ENCODE data around the gene KRT85. TPM values are rescaled to one million over a fixed set of nuclear protein-coding genes. Genes with fewer than 3 reads are reported as not detected.
"Not testable (repeated sequence)": the region's sequence is repeated elsewhere in the genome, so short reads cannot be mapped to it uniquely, and the experiment has no call there.

KRT85 gene
- polyA plus RNA-seq (ENCODE audit: insufficient read length in 4 of 4) = under 1 TPM in 1 of 4 donors, not detected in 3; 0.12 TPM

DNA sequence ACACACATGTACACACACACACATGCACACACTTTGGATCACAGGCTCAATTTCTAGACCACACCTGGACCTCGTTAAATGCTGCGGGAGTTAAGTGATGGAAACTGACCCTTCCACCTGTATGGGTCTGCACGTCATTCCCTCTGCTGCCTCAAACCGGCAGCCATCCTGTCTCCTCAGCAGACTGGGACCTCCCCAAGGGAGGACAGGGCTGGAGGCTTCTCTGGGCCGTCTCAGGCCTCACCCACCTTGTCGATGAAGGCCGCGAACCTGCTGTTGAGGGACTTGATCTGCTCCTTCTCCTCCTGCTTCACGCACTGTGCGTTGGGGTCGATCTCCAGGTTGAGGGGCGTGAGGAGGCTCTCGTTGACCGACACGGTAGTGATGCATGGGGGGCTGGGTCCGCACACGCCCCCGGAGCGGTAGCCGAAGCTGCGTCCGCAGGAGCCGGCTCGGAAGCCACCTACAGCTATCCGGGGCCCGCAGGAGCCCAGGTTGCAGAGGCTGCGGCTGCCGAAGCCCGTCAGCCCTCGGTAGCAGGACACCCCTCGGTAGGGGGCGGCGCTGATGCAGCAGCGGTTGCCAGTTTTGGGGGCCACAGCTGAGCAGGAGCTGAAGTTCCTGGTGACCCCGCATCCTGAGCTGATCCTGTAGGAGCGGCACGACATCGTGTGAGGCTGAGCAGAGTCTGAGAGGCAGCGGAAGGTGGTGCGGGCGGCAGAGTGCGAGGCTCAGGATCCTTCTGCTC, at the start of gene KRT85:
Gene KRT85 (minus strand): TSS at position 744 of the 748 bp plus-strand sequence. CDS start 76 bp downstream, at position 668.
- DNase-seq (ENCODE audit: low read depth in 4 of 4, low spot score in 3 of 4) = no peak

DNA sequence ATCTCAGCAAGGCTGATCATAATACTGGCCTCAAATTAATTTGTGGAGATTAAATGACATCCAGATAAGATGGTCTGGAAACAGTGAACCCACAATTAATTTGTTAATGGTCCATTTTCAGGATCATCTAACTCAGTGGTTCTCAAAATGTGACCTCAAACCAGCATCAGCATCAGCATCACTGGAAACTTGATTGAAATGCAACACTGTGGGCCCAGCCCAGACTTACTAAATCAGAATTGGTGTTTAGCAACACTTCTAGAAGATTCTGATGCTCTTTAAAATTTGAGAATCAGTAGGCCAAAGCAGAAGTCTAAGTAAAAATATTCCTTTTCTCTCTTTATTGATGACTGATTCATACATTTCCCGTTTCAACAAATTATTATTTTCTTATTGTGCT, 49.5 kb upstream of the KRT85 start:
- DNase-seq (ENCODE audit: low read depth in 4 of 4, low spot score in 3 of 4) = no peak

DNA sequence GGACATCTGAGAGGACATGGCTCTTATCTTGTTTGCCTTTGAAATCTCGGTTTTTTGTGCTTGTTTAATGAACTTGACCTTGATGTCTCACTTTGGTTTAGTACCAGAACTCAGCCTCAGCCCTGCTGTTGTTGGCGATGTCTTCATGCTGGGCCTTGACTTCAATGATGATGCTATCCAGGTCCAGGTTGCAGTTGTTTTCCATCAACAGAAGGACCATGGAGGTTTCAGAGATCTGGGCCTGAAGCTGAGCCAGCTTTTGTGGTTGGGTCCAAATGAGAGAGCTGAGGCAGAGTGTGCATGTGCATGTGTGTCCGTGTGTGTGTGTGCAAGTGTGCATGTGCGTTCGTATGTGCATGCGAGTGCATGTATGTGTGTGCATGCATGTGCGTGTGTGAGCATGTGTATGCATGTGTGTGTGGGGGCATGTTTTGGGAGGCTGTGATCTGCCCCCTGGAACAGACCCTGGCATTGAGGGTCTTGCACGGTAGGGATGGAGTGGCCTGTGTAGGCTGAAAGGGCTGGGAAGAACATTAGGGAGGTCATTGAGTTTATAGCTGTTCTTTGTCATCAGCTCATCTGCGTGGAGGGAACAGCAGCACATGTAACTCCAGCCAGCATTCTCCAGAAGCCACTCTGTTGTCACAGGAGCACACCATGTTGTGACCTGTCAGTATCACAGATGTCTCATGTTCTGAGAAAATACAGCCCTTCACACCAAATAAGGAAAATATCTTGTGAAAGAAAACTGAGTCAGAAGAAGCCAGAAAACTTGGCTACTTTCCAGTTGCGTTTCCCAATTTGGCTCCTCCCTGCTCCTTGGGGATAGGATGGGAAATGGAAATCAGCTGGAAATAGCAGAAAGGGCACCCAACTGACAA, 48.8 kb upstream of the KRT85 start:
- DNase-seq (ENCODE audit: low read depth in 4 of 4, low spot score in 3 of 4) = peak; percentile 36 to 48 (median 46)

DNA sequence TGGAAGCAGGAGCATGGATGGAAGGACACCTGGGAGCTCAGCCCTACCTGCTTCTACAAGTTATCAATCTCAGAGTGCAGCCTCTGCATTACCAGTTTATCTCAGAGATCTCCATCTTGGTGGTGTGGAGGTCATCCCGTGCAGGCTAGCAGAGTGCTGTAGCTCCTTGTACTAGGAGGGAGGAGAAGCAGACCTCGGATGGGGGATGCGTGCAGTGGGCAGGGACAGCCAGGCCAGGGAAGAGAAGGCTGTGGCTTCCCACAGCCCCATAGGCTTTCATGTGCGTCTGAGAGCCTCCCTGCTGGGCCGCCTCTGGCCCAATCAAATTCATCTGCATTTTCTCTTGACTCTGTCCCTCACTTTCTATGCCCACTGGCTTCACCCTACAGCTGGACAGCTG, 47.7 kb upstream of the KRT85 start:
- DNase-seq (ENCODE audit: low read depth in 4 of 4, low spot score in 3 of 4) = no peak

DNA sequence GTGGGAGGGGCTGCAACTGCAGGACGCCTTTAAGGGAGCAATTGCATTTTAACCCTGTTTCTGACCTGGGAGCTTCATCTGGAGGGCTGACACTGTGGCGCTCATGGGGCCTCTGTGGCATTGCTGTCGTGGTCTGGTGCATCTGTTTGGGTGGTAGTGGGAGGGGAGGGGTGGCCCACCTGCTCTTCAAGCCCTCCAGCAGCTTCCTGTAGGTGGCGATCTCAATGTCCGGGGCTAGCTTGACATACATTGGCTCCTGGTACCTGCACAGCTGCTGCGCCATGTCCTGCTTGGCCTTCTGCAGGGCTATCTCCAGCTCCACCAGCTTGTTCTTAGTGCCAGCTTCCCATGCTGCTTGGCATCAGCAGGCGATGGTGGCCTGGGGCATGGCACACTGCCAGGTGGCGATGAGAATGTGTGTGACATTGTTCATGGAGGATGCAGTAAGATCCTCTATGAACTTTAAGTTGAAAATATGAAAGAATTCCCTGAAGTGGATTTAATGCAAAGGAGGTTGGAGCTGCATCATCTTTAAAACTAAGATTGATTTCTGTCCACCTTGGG, 46.6 kb upstream of the KRT85 start:
- no peak for DNase-seq (ENCODE audit: low read depth in 4 of 4, low spot score in 3 of 4)

DNA sequence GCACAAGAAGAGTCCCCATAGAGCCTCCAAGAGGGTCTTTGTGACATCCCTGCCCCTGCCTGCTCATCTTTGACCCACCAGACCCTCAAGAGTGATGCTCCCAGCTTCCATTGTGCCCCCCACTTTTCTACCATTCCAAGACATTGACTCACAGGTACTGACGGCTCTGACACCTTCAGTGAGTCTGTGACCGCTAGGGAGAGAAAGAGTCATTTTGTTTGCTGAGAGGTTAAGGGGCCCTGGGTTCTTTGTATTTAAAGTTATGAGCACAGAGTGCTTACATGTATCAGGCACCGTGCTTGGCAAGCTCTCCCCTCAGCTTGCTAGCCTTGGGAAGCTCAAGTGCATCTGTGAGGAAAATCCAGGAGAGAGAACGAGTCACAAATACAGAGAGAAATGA, 45.9 kb upstream of the KRT85 start:
- DNase-seq (ENCODE audit: low read depth in 4 of 4, low spot score in 3 of 4) = no peak

DNA sequence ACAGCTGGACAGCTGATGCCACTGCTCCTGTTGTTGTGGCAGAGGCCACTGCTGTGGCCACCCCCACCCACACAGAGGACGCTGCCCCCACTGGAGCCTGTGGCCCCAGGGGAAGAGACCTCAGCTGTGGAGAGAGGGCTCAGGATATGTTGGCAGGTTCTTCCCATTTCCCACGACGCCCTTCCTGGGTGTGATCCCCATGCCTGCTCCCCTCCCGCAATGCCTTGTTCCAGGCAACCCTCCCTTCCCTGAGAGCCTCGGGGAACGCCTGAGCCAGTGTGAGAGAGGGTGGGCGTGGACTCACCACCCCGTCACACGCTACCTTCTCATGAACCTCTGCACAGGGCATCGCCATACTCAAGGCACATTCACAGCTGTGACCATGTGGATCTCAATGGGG, 44.5 kb upstream of the KRT85 start:
- no peak for DNase-seq (ENCODE audit: low read depth in 4 of 4, low spot score in 3 of 4)

DNA sequence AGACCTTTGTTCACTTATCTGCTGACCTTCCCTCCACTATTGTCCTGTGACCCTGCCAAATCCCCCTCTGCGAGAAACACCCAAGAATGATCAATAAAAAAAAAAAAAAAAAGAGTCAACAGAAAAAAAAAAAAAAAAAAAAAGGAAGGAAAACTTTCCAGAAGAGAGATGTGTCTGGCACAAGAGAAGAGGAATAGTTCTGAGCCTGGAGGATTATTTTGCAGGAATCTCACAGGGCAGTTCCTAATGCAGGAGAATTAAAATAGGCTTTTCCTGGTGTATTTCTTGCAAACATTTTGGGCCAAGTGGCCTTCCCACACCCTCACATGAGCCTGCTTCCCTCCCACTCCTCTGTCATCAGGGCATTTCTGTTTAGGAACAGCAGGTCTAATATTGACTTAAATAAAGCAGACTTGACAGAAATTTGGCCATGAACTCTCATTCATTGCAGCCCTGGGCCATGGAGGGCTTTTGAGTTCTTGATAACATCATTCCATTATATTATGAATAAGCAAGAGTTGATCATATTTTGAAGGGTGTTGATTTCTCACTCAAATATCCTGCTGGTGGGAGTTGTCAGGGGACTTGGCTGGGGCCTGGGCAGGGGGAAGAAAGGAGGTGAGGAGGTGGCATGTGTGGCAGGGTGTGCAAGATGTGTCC, 43.4 kb upstream of the KRT85 start:
- DNase-seq (ENCODE audit: low read depth in 4 of 4, low spot score in 3 of 4) = not testable (repeated sequence)

DNA sequence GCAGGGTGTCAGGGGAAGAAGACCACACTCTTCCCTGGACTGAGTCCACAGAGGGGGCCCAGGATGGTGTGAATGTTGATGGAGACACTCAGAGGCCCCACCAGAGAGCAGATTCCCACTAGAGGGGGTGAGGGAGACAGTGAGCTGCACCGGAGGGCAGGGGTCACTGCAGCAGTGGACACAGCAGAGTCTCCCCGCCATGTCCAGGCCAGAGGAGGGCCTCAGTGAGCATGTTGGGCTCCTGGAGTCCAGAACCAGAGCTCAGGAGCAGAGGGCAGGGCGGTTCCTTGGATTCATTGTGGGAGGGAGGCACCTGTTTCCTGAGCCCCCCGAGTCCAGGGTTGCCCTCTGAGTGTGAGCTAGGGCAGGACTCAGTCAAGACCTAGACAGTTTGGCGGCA, 40.6 kb upstream of the KRT85 start:
- DNase-seq (ENCODE audit: low read depth in 4 of 4, low spot score in 3 of 4) = no peak

DNA sequence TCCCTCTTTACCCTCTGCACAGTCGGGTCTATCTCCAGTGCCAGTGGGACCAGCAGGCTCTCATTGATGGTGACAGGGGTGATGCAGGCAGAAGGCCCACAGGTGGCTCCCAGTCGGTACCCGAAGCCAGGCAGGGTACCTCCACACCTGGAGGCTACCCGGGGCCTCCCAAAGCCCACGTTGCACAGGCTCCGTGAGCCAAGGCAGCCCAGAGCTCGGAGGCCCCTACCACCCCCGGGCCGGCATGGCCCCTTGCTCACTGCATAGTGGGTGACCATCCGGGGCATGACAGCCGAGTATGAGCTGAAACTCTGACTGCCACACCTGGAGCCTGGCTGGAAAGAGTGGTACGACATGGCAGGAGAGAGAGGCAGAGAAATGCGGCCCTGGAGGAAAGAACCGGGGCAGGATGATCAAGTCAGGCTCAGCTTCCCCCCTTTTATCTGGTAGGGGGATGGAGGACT, 38.7 kb upstream of the KRT85 start, which contains the start of gene KRT82:
Gene KRT82 (minus strand): TSS at position 414 of the 464 bp plus-strand sequence. CDS start 58 bp downstream, at position 356.
- DNase-seq (ENCODE audit: low read depth in 4 of 4, low spot score in 3 of 4) = no peak

DNA sequence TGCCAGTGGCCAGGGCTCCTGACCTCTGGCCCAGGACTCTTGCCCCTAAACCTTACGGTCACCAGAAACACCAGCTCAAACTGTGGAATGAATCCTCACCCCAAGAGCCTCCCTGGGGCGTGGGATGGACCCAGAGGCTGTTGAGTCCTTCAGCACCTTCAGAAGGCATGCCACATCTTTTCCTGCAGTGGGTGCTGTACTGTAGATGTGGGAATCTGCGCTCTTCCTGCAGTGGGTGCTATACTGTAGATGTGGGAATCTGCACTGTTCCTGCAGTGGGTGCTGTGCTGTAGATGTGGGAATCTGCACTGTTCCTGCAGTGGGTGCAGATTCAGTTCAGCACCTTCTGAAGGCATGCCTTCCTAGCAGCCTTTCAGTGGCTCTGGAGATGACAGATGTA, 37.7 kb upstream of the KRT85 start:
- no peak for DNase-seq (ENCODE audit: low read depth in 4 of 4, low spot score in 3 of 4)

DNA sequence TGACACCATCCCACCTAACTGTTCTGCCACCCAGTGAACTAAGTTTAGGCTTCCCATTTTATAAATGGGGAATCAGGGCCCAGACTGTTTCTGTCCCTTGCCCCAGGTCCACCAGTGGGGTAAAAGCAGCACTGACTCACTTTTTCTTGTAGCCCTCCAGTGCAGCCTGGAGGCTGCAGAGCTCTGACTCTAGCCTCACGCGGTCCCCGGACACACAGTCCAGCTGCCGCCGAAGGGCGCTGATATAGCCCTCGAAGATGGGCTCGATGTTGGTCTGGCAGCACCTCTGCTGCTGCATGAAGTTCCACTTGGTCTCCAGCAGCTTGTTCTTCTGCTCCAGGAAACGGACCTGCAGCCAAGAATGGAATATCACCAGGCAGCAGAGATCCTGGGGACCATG, 36.3 kb upstream of the KRT85 start:
- no peak for DNase-seq (ENCODE audit: low read depth in 4 of 4, low spot score in 3 of 4)

DNA sequence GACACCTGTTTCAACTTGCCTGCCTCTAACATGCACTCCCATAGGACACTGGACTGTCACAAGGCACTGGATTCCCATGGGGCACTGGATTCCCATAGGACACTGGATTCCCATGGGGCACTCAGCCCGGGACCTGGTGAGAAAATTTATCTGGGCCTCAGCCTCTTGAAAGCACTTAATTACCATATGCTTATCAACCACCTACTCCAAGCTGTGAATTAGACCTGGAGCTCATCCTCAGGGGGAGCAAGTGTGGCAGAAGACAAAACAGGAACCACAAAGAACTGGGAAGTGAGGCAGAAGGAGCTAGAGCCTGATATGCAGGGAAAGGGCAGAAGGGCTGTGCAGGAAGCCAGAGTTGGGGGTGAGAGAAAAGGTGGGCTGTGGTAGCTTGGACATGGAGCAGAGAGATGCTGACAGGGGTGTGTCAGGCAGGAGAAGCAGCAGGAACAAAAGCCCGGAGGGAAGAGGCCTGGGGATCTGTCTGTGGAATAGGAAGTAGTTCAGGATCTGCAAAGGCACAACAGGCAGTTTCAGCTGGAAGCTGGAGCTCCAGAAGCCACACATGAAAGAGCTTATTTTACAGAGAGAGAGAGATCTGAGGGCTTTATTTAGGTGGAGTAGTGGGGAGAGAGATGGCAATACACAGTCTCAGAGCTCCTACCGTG, 35.7 kb upstream of the KRT85 start:
- no peak for DNase-seq (ENCODE audit: low read depth in 4 of 4, low spot score in 3 of 4)

DNA sequence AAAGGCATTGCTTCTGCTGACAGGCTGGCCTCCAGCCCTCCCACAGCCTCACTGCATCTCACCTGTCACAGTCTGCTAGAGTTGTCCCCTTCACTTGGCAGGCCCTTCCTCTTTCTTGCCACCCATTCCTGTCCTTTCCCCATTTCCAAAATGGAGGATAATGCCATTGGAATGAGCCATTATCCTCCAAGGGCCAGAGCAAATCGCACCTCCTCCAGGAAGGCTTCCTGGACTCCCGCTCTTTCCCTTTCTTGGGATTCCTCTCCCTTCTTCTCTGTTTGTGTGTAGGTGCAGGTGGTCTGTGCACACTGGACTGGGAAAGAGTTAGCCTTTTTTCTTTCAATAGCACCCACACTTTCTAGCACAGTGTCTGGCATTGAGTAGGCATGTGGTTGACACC, 35.1 kb upstream of the KRT85 start:
- DNase-seq (ENCODE audit: low read depth in 4 of 4, low spot score in 3 of 4) = no peak

DNA sequence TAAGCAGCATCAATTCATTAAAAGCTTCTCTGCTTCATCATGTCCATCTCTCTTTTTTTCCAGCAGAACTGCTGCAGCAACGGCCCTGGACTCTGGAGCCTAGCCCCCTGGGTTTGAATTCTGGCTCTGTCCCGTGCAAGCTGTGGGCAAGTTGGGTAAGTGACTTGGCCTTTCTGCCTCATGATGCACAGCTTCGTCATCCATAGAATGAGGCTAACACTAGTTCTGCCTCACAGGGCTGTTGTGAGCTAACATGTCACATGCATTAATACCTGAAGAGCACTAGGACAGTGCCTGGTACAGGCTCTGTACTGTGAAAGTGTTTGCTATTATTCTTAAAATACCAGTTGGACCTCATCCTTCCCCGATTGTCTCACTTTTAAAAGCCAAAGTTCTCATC, 34.6 kb upstream of the KRT85 start:
- DNase-seq (ENCODE audit: low read depth in 4 of 4, low spot score in 3 of 4) = no peak

DNA sequence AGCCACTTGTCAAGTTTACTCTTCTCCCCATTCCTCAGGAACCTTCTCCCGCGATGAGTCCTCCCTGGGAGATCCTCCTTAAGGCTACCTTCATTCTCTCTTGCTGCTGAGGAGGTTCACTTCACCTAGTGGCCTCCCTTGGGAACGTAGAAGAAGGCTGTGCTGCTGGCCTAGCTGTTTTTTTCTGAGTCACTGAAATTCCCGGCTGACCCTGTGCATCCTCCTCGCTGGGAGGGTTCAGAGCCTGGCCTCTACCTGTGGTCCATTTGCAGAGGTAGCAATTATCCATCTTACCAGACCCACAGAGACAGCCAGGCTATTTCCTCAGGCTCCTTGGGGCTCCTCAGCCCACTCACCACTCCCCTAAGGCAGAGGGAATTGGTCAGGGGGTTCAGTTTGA, 34.2 kb upstream of the KRT85 start:
- DNase-seq (ENCODE audit: low read depth in 4 of 4, low spot score in 3 of 4) = no peak

DNA sequence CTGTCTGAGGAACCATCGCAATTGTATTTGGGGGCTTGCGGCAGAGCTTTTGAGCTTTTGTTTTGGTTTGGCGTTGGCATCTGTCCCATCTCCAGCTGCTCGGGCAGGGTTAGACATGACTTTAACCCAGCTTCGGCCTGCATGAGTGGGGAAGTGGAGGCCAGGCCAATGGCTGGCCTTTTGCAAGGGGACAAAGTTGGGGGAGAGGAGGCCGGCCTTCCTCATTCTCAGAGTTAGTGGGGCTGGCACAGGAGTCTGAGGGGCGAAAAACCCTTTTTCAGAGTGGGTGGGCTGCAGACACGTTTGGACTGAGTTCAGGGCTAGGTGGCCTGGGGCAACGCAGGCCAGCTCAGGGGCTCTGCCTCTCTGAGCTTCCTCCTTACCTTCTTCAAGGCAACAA, 33.6 kb upstream of the KRT85 start:
- no peak for DNase-seq (ENCODE audit: low read depth in 4 of 4, low spot score in 3 of 4)

DNA sequence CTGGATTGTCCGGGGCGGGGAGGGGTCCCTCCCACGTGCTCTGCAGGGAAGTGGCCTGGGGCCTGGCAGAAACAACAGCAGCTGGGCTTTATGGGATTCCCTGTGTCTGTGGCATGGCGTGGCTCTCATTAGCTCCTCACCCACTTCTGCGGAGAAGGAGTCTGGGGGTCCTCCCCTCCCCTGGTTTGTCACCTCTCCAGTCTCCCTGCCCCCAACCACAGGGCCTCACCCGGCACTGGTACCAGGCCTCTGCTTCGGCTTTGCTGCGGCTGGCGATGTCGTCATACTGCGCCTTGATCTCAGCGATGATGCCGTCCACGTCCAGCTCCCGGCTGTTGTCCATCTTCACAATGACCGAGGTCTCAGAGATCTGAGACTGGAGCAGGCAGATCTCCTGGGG, 32.5 kb upstream of the KRT85 start:
- DNase-seq (ENCODE audit: low read depth in 4 of 4, low spot score in 3 of 4) = no peak

DNA sequence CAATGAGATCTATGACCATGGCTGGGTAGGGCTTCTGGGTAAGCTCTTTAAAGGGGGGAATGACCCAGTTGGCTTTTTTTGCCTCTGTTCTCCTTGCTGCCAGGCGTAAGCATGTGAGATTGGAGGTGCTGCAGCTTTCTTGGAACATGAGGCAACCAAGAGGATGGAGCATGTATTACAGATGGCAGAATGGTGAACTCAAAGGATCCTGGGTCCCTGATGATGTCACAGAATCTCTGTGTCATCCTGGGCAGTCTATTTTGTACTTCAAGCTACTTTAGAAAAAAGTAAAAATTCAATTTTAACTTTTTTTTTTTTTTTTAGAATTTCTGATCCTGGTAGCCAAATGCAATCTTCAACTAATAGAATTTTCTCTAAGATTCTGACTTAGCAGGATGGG, 30.9 kb upstream of the KRT85 start:
- DNase-seq (ENCODE audit: low read depth in 4 of 4, low spot score in 3 of 4) = no peak

DNA sequence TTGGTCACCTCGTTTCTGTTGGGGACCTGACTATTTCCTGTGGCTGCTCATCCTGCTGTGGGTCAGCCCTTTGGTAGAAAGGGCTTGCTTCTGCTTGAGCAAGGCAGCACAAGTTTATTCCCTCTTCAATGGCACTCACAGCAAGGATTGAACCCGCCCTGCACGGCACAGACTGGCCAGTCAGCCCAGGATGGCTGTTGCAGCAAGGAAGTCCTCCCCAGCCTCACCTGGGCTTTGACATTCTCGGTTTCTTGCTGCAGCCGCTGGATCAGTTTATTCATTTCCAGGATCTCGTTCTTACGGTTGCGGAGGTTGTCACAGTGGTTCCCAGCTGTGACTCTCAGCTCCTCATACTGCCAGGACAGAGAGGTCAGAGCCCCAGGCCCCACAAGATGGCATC, 29.4 kb upstream of the KRT85 start:
- DNase-seq (ENCODE audit: low read depth in 4 of 4, low spot score in 3 of 4) = no peak
